Stimulated activated CD4-positive, alpha-beta T cell treated with anti-CD3 and anti-CD28 coated beads, Interleukin-2, amount 100 ng/mL, for 4 hours (primary cell): ENCODE results near the gene MAD2L2.

Experiments used
- DNase-seq: peaks from one replicate; pipeline ENCODE4 v3.0.0-alpha.2; 2020; ENCODE audit warnings: low read depth

Gene MAD2L2

GRCh38 chr1:11629184-11630016 is 51.5 kb downstream of the MAD2L2 start:
- DNase-seq, result no peak

GRCh38 chr1:11628767-11629166 is 52.2 kb downstream of the MAD2L2 start:
- DNase-seq, result no peak

DNA sequence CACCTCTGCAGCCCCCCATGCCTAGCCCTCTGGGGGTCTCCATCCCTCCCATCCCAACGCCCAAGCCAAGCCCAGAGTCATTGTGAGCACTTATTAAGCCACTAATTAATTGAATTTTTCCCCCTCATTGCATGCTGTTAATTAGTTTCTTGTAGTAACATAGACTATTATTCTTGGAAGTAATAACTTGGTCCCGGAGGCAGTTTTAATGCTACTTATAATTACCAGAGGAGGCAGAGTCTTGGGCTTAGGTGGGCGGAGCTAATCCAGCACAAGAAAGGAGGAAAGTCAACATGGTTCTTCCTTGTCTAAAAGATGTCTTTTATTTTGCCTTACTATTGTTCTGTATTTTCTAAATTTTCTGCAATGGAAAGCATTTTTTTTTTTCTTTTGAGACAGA is 54.4 kb downstream of the MAD2L2 start:
- DNase-seq, result no peak
